GM23248 (cell line): ENCODE data around the gene CDKAL1.

Experiments
- EZH2 ChIP-seq: fragments of 200-600 bp; sonication (generic); IDR thresholded peaks from 2 replicates; pipeline ENCODE4 v1.6.1; 2018; ENCODE audit warnings: antibody characterized with exemption, mild to moderate bottlenecking; ENCODE audit not compliant: insufficient read depth, poor library complexity, severe bottlenecking
- EZH2phosphoT487 ChIP-seq: fragments of 200-600 bp; sonication (generic); IDR thresholded peaks from 2 replicates; pipeline ENCODE4 v1.6.1; 2018; ENCODE audit warnings: antibody characterized with exemption, moderate library complexity, mild to moderate bottlenecking, low read depth; ENCODE audit not compliant: insufficient read depth

DNA sequence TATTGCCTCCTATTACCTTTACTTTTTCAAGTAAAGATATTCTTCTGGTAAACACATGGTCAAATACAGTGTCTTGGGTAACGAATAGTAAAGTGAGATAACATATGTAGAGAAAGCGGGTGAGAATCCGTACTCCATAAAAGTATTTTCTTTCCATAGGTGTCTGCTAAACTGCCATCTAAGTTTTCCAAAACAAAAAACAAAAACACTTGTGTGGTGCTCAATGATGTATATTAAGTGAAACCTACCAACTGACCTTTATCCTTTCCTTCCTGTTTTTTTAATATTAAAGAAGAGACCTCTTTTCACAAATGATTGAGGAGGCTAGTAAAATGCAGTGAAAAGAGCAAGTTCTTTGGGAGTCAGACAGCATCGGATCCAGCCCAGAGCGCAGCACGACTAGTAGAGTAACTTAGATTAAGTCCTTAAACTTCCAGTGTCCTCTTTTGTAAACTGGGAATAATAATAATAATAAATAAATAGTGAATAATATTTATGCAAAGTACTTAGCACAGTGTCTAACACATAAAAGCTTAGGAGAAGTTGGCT, 437 bp upstream of the CDKAL1 start:
- TF ChIP-seq EZH2 (no peak), EZH2phosphoT487 (no peak)
